Chondrocyte (in vitro differentiated cells): ENCODE data around the gene EARS2. TPM values are rescaled to one million over a fixed set of nuclear protein-coding genes. Genes with fewer than 3 reads are reported as not detected.
"Not testable (repeated sequence)": the region's sequence is repeated elsewhere in the genome, so short reads cannot be mapped to it uniquely, and the experiment has no call there.

ENCODE experiments used
- DNase-seq: peaks from one replicate; pipeline ENCODE4 v3.0.0; 2021; ENCODE audit warnings: mixed read lengths, low spot score
- H3K27ac Mint-ChIP-seq: one replicate; pipeline ENCODE4 v1.8.0; 2021; ENCODE audit warnings: mild to moderate bottlenecking, moderate library complexity, mixed read lengths; ENCODE audit not compliant: unreplicated experiment
- H3K27me3 Mint-ChIP-seq: 2 replicates; pipeline ENCODE4 v1.8.0; 2021; ENCODE audit warnings: low read depth, mixed read lengths
- H3K36me3 Mint-ChIP-seq: 2 replicates; pipeline ENCODE4 v1.8.0; 2021; ENCODE audit warnings: low read depth, mixed read lengths
- H3K4me1 Mint-ChIP-seq: 2 replicates; pipeline ENCODE4 v1.8.0; 2021; ENCODE audit warnings: low read depth, mild to moderate bottlenecking, mixed read lengths
- H3K4me3 Mint-ChIP-seq: one replicate; pipeline ENCODE4 v1.8.0; 2021; ENCODE audit warnings: mild to moderate bottlenecking, moderate library complexity, mixed read lengths; ENCODE audit not compliant: unreplicated experiment
- H3K9me3 Mint-ChIP-seq: 2 replicates; pipeline ENCODE4 v1.8.0; 2021; ENCODE audit warnings: low read depth, mixed read lengths
- CTCF ChIP-seq: fragments of 200-600 bp; sonication (generic); IDR thresholded peaks from 2 replicates; pipeline ENCODE4 v1.5.0; 2021; ENCODE audit warnings: antibody characterized with exemption, mild to moderate bottlenecking, moderate library complexity
- total RNA-seq: library from RNA; stranded (reverse); gene quantifications from 3 replicates; pipeline ENCODE4 v1.2.1, GENCODE V29; 2021

The EARS2 gene
- total RNA-seq, 1 donor from 2014 or later = 13.9 TPM

GRCh38 chr16:23594186-23594585, 37.0 kb upstream of the EARS2 start:
- no peak for DNase-seq
- Mint-ChIP-seq H3K27ac (no peak overlapping the region), H3K4me3 (no peak overlapping the region)

GRCh38 chr16:23590181-23590580, 33.0 kb upstream of the EARS2 start:
- Mint-ChIP-seq H3K27ac (no peak overlapping the region), H3K4me1 (peaks cover 13% of the 10 kb centered on the region), H3K4me3 (no peak overlapping the region), H3K36me3 (peaks cover 23% of the 10 kb centered on the region), H3K27me3 (no peaks in the 10 kb centered on the region), H3K9me3 (no peaks in the 10 kb centered on the region)
- no peak for DNase-seq
- TF ChIP-seq CTCF = no peak

More at GRCh38 chr16:23594186-23594585, 37.0 kb upstream of the EARS2 start:
- Mint-ChIP-seq H3K4me1 (peaks cover 13% of the 10 kb centered on the region), H3K9me3 (no peaks in the 10 kb centered on the region), H3K27me3 (no peaks in the 10 kb centered on the region), H3K36me3 (peaks cover 20% of the 10 kb centered on the region)
- no peak for TF ChIP-seq CTCF

GRCh38 chr16:23587726-23588125, 30.6 kb upstream of the EARS2 start:
- Mint-ChIP-seq H3K27ac (no peak overlapping the region), H3K36me3 (peaks cover 26% of the 10 kb centered on the region), H3K4me3 (no peak overlapping the region), H3K9me3 (no peaks in the 10 kb centered on the region), H3K27me3 (no peaks in the 10 kb centered on the region), H3K4me1 (peaks cover 4% of the 10 kb centered on the region)
- DNase-seq = no peak
- no peak for TF ChIP-seq CTCF

GRCh38 chr16:23584186-23585076, 27.3 kb upstream of the EARS2 start:
- no peak overlapping the region for H3K4me3 Mint-ChIP-seq
- H3K9me3 Mint-ChIP-seq = no peaks in the 10 kb centered on the region
- TF ChIP-seq CTCF = no peak
- H3K27me3 Mint-ChIP-seq = no peaks in the 10 kb centered on the region
- peaks cover 4% of the 10 kb centered on the region for H3K4me1 Mint-ChIP-seq
- no peak for DNase-seq
- H3K27ac Mint-ChIP-seq = no peak overlapping the region
- peaks cover 15% of the 10 kb centered on the region for H3K36me3 Mint-ChIP-seq

GRCh38 chr16:23583271-23583670, 26.1 kb upstream of the EARS2 start:
- Mint-ChIP-seq H3K36me3 (peaks cover 14% of the 10 kb centered on the region), H3K27ac (peak overlapping the region; percentile 27)
- not testable (repeated sequence) for H3K4me1 Mint-ChIP-seq, H3K4me3 Mint-ChIP-seq, H3K27me3 Mint-ChIP-seq, H3K9me3 Mint-ChIP-seq, DNase-seq

- H3K36me3 Mint-ChIP-seq = peaks cover 14% of the 10 kb centered on the region
- H3K27me3 Mint-ChIP-seq = no peaks in the 10 kb centered on the region
- no peak for TF ChIP-seq CTCF
- H3K27ac Mint-ChIP-seq = no peak overlapping the region
- no peaks in the 10 kb centered on the region for H3K4me1 Mint-ChIP-seq
- no peak for DNase-seq
- H3K9me3 Mint-ChIP-seq = no peaks in the 10 kb centered on the region
- H3K4me3 Mint-ChIP-seq = no peak overlapping the region
These were observed 24.6 kb upstream of the EARS2 start for GRCh38 chr16:23581764-23582163.
